ENCODE measurements around the gene STK39.
A peak's percentile ranks its signal among the peaks of the same experiment; 100 is the strongest.

STK39 gene

DNA sequence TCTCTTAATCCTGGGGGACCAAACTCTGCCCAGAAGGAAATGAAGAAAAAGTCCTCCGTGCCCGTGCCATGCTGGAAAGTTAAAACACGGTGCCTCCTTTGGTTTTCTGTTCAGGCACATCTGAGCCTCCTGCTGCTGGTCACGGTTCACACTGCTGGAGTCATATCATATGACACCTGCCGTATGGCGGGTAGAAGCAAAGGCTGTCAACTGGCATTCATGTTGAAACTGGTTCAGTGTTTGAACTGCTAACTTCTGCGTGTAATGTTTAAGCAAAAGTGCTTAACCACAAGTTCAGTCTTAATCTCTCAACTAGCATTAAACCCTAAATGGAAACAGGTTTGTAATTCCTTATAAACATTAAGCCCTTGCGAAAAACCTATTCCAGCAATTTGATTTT is 3.1 kb downstream of the STK39 start:
- DNase-seq: peak in 1 of 56 donors; percentile 1

DNA sequence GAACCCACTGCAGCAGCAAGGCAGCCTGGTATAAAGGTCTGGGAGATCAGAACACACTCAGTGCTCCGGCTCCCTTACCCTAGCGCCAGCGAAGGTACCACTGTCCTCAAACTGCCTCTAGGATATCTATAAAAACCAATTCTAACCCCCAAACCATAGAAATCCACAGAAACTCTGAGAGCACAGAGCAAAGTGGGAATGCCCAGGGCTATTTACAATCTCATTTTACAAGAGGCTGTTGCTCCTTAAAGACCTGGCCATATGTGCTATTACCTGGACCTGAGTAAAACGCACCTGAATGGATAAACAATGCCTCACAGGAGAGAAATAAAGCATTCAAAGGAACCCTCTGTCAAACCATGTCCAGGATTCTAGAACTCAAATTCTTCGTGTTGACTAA is 4.3 kb downstream of the STK39 start:
- DNase-seq: no peak

DNA sequence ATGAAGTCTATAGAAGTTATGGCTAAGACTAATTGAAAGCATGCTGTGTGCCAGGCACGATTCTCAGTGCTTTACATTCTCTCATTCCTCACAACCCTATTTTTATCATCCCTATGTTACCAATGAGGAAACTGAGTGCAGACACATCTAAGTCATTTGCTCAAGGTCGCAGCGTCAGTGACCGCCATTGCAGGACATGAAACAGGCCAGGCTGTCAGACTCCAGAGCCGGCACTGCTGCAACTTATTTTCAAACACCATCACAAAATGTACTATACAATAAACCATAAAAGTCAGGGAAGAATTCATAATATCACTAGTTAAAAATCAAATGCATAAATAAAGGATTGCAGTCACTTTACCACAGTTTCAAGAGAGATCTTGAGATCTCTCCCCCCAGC is 5.6 kb downstream of the STK39 start:
- DNase-seq: no peak

DNA sequence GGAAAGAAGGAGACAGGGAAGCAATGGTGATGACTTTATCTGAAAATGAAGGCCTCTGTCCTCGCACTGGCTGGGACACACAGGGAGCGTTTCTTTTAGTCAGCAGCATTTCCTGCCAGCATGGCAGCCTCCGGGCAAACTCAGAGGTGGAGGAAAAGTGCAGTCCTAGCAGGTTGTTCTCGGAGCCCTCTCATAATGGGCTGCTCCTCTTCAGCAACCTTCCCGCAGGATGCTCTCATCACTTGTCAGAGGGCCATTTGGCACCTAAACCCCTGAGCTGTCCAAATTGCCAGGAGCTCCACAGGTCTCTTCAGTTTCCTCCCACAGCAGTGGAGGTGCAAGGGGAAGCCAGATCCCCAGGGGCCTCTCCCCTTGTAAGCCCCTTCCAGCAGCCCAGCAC is 6.2 kb downstream of the STK39 start:
- peak in 4 of 56 donors; percentile 2 to 9 (median 6) for DNase-seq

DNA sequence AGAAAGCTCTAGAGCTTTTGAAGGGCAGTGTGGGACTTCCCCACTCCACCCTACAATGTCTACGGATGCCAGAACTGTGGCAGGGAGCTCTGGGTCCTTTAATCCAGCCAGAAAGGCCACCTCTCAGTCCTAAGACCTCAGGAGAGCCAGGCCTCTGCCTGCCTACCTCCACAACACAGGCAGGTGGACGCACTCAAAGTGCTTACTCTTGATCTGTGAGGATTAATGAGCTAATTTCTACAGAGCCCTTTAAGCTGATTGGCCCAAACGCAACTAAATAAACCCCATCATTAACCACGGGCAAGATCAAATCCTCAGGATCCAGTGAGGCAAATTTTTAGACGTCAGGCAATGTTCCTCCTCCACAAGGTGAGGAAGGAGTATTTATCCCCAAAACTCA is 8.1 kb downstream of the STK39 start:
- no peak for DNase-seq

DNA sequence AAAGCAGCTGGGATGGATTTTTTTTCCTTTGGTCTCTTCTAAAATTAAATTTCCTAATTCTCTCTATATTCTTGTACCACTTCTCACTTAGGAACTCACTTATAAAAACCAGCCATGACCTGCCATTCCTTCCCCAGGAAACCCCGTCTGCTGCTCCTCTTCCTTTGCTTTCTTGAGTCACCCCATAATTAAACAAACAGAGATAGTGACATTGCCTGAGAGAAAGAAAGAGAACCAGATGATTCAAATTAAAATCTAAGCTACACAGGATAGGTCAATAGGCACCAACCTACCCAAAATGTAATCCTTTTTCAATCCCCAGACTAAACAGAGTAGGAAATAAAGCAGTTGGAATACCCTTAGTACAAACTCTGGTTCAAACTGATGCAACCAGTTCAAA is 9.7 kb downstream of the STK39 start:
- DNase-seq: no peak

DNA sequence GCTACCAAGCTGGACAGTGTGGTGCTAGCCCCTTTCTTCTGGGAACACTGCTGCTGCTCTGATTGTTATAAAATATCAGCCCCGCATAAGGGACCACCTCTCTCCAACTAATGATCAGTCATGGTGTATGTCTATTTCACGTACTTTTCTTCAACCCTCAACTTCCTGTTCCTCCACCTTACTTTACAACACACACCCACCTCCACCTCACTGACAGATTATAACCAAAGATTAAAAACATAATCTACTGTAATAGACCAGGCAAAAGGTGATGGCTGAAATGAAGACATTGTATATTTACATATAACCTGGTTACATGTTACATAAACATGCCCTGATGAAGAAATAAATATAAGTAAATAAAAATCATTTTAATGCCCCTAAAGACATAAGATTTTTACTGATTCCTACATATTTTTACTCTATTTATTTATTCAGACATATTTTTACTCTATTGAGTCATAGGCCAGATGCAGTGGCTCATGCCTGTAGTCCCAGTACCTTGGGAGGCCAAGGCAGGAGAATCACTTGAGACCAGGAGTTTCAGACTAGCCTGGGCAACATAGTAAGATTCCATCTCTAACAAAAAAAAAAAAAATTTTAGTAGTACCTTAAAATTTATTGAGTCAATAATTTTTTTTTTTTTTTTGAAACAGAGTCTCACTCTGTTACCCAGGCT is 12.8 kb downstream of the STK39 start:
- no peak for DNase-seq

DNA sequence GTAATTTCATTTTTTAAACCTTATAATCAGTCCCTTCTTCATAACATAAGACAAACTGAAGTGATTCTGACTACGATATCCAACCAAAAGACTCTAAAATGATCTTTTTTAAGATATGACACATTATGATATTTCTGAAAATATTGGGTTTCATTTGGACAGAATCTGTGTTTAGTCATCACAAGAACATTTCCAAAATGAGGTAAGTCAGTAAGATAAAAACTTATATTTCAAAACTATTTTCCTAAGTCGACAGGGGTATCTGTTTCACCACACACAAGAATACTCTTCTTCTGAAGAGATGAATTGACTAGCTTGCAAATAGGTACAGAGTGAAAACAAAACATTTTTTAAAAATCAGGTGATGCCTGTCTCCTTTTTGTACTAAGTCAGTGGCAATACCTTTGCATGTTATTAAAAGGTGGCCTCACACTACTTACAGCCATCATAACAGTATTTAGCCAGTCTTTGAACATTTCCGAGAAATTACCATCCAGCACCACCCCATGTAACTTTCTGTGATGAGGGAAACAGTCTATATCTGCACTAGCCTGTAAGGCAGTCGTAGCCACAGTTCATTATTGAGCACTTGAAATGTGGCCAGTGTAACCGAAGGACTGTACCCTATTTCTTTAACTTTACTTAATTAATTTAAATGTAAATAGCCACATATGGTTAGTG is 13.5 kb downstream of the STK39 start:
- no peak for DNase-seq

DNA sequence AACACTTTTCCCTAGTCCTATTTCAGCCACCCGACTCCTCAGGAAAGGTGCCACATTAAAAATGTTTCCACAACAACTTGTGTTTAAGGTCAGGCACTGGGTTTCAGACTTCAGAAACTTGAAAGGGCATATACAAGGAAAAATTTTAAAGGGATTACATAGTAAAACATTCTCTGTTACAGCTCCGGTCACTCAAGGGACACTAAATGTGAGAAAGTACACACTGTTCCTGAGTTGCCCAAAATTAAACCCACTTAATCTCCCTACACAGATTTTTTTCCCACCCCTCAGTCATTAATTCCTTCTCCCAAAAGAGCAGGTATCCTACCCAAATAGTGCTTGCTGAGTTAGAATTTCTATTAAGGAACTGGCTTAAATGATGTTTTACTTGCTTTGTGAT is 14.2 kb downstream of the STK39 start:
- DNase-seq: no peak

DNA sequence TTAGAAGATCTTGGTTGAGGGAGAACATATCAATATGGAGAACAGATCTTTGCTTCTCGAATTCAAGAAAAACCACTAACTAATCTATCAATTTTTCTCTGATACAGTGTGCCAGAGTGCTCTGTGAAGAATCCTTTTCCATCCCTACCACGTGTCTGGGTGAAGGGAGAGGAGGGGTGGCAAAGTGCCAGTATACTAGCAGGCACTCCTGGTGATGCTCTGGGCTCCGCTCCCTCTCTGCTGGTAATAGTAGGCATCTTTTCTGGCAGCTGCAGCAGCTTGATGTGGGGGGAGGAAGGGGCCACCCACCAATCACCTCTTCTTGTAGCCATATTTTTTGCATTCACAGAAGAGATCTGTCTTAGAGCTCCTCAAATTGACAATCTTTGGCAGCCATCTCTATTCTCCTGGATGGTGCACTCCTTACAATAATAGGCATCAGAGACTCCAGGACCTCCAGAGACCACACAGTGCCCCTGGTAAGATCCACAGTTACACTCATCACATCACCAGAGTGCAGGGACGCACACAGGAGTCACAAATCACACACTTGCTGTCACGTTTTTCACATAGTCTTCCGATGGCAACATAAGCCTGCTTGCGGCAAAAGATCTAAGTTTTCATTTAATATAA is 15.7 kb downstream of the STK39 start:
- peak in 28 of 56 donors; percentile 1 to 63 (median 28) for DNase-seq

DNA sequence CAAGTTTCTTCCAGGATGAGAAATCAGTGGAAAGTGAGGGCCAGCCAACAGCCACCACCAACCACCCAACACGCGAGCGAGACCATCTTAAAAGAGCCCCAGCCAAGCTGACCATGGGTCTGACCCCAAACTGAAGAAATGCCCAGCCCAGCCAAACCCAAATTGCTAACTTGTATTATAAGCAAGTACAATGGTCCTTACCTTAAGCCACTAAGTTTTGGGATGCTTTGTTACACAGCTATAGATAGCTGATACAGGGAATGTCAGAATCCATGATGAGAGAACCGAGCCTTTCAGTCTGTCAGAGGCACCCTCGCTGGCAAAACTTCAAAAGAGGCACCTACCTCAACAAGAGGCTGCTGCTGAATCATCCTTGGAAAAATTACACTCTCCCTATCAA is 17.0 kb downstream of the STK39 start:
- no peak for DNase-seq

DNA sequence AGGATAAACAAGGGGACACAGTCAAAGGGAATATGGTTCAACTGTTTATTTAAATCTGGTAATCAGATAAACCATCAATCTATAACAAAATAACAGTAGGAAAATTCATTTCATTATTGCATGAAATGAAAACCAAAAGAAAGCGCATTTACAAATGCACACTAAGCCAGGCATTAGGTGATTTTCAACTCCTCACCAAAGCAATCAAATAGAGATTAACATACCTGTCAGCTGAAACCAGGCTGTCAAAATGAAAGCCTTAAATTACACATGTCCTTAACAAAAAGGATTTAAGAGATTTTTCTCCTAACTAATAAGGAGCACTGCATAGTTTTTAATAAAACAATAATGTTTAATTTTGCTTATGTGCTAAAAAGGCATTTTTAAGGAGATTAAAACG is 23.0 kb downstream of the STK39 start:
- DNase-seq: no peak

DNA sequence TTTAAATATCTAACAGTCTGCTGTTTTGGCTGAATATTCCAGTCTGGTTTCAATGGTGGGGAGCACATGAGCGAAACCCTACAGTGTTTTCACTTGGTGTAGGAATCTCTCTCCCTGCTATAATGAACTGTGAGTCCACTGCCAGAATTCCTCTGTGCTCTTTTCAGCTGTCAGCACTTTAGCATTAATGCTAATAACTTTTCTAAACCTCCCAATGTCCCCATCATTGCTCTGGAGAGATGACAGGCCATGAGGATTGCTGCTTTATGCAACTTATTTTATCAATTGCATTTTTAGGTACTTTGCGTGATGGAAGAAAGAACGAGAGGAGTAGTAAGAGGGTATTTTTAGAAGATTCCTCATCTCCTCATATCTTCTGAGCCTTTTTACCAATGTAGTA is 25.3 kb downstream of the STK39 start:
- DNase-seq: no peak

DNA sequence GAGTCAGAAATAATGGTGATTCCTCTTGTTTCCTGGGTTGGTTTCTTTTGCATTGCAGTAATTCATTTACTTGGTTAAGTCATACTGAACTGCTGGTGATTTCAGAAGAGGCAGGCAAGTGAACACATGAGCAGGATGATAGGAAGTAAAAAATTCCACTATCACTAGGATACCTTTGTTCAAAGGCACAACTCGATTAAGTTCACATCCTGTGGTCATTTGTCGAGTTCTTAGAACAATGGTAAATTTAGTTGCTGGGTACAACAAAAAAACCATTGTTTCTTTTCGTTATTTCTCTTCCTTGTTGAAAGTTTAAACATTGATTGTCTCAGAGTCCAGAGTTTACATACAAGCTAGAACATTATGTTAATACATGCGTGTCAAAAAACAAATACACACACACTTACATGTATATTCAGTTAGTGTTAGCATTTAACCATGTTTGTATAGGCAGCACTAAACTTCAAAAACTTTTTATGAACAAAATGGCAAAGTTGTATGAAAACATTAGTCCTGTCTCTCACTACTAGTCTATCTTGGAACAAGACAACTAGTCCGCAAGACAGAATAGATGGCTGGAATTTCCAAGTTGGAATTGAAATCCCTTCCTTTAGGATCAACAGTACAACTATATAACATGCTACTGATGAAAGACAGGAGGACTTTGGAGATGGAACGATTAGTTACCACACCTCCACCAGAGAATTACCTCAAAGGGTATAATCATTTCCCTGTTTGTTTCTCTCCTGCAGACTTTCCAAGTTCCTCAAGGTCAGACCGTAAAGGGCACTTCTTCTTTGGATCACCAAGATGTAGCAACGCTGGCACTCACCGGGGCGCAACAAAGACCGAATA is 26.2 kb downstream of the STK39 start:
- no peak for DNase-seq

DNA sequence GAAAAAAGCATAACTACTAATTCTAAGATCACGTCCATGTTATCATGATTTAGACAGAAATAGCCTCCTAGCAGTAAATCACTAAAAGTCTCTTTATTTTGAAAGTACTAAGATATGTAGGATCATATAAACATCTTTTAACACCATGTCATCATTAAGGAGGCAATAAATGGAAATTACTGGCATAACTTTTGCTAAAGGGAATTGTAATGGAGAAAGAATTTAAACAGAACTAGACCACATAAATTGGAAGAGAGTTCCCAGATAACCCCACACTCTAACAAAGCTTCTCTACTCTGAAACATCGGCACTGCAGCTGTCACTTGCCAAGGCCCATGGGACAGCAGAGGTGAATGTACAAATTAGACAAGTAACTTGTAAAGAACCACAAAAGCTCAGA is 29.5 kb downstream of the STK39 start:
- DNase-seq: no peak

DNA sequence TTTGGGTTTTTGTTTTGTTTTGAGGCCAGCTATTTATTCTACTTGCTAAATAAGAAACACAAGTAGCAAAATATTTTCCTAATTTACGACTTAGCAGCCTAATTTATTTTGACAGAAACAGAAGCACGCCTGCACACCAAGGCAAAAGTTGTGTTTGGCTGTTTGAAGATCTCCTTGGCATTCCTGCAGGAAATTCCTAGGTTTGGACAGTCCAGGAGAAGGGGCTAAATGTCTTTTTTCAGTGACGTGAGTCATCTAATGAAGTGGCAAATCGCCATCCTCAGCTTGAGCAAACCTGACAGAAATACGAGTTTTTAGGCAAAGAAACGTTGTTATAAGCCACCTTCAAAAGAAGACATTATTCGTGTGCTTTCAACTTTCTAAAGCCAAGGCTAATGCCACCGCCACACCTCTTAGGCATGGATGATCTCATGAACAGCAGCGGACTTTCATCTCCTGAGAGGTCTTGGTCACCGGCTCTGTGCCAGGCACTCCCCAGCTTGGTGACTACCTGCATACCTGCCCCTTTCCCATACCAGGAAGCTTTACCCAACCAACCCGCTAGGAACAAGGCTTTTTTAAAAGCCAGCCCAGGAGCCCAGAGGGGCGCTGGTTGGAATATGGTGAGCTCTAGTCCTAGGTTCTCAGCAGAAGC is 30.9 kb downstream of the STK39 start:
- no peak for DNase-seq

DNA sequence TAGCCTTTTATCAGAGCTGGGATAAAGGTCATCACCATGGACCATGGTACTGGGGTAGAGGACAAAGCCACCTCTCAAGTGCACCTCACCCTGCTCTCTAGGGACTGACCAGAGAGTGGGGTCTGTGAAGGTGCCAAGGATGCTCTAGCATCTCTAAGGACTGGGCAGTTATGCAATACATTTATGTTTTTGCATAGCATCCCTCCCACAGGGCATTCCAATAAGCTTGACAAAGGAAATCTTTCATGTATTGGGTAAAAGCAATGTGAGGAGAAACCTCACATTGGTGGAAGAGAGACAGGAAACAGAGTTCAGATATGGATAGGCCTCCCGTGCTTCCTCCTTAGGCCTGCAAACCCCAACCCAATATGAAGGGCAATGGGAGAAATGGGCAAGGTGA is 31.6 kb downstream of the STK39 start:
- no peak for DNase-seq

DNA sequence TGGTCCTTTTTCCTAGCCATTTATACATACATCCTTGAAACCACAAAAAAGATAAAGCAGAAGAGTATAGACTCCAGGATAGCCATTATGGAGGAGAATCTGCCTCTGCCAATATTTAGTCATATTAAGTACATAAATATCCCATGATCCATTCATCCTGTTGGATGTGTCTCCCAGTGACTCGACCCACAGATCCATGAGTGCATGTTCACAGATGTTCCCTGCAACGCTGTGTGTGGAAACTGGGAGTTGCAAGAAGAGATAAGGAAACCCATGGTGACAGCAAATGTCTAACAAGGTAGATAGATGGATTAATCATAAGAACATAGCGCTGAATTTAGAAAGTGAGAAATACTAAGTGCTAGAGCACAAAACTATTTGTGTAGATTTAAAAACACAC is 34.5 kb downstream of the STK39 start:
- DNase-seq: no peak

DNA sequence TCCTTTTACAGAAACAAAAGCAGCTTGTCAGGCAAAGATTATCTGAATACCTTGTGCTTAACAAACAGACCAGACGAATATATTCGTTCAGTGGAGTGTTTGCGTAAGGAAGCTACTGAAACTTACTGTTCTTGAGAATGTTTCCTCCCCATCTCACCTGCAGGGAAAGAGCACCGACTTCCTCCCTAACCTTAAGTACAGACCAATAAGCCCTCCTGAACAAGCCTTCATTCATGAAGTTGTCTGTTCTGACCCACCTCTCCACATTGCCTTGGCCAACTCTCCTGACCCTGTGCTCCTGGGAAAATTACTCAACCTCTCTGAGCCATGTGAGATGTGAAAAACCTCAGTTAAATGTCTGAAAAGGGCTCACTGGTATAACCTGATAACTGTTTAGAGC is 35.2 kb downstream of the STK39 start:
- no peak for DNase-seq

DNA sequence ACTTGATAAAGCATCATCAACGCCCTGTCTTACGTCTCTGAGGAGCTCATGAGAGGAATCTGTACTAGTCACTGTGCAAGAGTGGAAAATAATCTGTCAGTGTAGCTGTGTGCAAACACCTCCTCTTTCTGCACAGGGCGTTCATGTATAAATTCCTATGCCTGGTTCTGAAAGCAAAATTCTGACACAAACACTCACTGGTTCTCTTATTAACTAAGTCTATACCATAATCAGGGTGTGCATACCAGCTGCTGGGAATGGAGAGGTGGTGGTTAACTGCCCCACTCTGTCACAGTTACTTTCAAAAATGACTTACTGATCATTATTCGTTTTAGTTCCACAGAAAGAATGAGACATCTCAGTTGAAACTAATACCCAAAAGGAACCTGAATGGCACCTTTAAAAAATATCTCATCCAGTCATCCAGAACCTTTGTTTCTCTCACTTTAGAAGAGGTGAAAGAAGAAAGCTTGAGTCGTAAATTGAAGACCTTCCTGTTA is 35.7 kb downstream of the STK39 start:
- DNase-seq: no peak

DNA sequence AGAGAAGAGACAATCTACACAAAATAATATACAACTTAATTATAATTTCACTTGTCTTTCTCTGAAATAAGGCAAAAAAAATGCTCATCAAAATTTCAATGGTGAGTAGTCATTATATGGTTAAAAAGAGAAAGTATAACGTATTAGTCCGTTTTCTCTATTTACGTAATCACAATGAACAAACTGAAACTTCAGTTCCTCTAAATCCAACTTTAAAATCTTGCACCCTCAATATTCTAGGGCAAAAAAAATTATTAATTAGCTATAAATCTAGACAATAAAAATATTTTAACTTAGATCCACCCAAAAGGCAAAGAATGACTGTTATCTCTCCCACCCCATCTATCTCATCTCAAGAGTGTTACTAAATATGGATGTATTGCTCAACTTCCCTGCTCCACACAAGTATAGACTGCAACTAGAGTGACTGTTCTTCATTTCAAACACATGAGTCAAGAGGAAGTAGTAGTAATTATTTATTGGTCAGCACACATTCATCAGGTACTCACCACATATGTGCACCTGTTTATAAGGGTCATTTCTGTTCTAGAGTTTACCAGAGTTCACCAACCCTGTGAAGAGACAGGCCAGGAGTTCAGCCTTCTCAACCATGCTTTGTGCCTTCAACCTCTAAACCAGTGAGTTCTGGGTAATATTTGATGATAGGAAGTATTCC is 36.4 kb downstream of the STK39 start:
- DNase-seq: no peak
